HFF-Myc (cell line): ENCODE results near the gene ADAMTS14.
"Not testable (repeated sequence)": the region's sequence is repeated elsewhere in the genome, so short reads cannot be mapped to it uniquely, and the experiment has no call there.

Experiments
- DNase-seq: peaks from one replicate; pipeline ENCODE4 v3.0.0-alpha.2; 2011; ENCODE audit warnings: low read depth; ENCODE audit errors: extremely low read depth
- H3K4me3 ChIP-seq: replicated peaks from 2 replicates; pipeline ENCODE4 v1.5.1; 2011; ENCODE audit warnings: low read depth, mild to moderate bottlenecking, control low read depth, low read length
- TF ChIP-seq, protein P1 (sequence below): IDR thresholded peaks from 2 replicates; pipeline ENCODE4 v1.5.1; 2012; ENCODE audit warnings: mild to moderate bottlenecking, low read depth, low read length, control low read depth; ENCODE audit errors: missing control alignments

ADAMTS14 gene

DNA sequence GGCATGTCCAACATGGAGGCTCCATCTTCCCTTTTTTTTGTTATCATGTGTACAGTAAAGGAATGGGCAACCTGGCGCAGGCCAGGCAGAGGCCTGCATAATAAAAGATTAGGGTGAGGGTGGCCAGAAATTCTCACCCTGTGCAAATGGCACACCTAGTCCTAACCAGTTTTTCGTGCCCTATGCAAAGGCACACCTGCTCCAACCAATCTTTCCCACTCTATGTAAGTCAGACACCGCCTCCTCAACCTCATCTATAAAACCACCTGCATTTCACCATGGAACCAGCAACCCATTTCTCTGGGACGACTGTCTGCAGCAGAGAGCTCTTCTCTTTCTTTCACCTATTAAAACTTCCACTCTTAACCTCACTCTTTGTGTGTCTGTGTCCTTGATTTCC, 96.8 kb downstream of the ADAMTS14 start:
- no peak for DNase-seq
- H3K4me3 ChIP-seq, result no peak overlapping the region
- TF ChIP-seq, protein P1, sequence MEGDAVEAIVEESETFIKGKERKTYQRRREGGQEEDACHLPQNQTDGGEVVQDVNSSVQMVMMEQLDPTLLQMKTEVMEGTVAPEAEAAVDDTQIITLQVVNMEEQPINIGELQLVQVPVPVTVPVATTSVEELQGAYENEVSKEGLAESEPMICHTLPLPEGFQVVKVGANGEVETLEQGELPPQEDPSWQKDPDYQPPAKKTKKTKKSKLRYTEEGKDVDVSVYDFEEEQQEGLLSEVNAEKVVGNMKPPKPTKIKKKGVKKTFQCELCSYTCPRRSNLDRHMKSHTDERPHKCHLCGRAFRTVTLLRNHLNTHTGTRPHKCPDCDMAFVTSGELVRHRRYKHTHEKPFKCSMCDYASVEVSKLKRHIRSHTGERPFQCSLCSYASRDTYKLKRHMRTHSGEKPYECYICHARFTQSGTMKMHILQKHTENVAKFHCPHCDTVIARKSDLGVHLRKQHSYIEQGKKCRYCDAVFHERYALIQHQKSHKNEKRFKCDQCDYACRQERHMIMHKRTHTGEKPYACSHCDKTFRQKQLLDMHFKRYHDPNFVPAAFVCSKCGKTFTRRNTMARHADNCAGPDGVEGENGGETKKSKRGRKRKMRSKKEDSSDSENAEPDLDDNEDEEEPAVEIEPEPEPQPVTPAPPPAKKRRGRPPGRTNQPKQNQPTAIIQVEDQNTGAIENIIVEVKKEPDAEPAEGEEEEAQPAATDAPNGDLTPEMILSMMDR, result no peak

DNA sequence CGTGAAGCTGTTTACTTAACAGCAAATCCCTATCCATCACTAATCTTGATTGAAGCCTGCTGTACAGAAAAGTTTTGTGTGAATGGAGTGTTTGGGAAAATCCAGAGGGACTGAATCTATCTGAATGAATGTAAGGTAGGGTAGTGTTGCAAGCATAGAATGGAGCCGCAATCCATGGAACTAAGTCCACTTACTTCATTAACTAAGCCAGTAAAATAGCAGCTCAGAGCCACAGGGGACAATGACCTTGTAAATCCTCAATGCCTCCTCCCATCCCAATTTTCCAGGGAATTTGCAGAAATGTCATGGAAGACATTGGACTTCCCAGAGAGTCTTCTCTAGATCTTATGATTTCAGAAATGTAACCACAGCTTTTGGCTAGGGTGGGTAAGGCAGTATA, 97.7 kb downstream of the ADAMTS14 start:
- TF ChIP-seq, protein P1, result no peak
- no peak overlapping the region for H3K4me3 ChIP-seq
- DNase-seq, result no peak

DNA sequence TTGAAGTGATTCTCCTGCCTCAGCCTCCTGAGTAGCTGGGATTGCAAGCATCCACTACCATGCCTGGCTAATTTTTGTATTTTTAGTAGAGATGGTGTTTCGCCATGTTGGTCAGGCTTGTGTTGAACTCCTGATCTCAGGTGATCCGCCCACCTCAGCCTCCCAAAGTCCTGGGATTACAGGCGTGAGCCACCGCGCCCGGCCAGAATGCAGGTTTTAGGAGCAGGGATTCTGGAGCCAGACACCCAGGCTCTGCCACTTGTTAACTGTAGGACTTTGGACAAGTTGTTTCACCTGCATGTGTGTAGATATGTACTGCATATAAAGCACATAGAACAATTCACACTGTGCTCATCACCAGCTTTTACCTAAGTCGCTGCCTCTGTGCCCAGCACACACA, 98.2 kb downstream of the ADAMTS14 start:
- not testable (repeated sequence) for DNase-seq, H3K4me3 ChIP-seq

DNA sequence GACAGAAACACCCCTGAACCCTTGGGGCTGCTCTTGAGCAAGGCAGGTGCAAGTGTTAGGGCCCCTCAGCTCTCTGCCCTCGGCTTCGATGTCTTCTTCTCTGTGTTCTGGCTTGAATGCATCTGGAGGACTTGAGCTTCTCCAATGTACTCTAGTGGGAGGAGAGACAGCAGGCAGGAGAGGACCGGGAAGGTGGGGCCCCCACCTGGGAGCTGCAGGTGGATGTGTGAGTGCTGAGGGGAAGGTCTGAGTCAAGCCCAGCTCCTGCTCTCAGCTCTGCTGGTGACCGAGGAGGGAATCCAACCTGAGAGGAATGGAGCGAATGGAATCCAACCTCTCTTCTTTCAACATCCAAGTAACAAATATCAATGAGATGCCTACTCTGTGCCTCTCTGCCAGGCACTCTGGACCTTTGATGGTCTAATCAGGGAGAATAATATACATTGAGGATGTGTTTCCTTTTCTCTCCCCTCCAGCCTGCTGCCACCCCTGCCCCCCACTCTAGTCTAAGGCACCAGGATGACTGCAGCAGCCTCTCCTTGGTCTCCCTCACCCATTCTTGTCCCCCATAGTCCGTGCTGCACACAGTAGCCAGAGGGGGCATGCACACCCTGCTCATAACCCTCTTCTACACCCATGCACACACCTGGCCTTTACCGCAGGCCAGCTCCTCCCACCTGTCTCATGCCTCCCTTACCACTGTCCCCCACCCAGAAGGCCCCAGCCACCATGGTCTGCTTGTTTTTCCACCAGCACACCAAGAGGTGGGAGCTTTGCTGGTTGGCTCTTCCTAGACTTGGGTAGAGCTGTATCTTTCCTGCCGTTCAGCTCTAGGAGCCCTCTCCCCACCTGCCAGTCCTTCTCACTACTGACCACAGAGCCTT, 99.2 kb downstream of the ADAMTS14 start:
- TF ChIP-seq, protein P1, result no peak
- DNase-seq, result no peak
- no peak overlapping the region for H3K4me3 ChIP-seq

DNA sequence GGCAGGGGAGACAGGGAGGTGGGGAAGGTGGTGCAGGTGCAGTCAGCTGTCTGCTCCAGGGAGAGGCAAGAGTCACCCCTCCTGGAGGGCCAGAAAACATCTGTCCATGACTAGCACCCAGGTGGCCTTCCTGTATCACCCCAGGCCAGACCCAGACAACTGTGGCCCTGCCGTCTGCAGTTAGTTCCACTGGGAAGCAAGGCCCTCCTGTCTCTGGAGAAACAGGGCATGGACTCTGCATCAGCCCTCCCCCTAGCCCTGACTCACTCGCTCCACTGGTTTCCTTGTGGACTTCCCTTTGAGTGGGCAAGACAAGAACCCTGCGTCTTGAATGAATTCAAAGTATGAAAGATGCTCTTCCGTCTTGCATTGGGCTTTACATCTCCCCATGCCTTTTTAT, 100.3 kb downstream of the ADAMTS14 start:
- no peak overlapping the region for H3K4me3 ChIP-seq
- no peak for DNase-seq
- TF ChIP-seq, protein P1, result no peak

DNA sequence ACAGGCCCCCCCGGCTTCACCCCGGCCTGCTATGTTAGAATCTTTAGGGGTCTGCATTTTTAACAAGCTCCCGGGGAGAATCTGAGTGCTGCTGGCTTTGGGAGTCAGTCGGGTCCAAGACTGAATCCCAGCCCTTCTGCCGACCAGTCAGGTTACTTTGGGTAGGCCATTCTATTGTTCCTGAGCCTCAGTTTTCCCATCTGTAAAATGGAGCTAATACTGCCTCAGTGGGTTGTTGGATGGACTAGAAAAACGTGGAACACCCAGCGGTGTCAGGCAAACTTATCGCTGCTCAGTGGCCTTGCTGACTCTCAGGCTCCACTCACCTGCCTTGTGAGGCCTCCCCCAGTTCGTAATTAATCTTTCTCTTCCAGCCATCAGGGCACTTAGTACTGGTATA, 101.2 kb downstream of the ADAMTS14 start:
- DNase-seq, result no peak
- H3K4me3 ChIP-seq, result no peak overlapping the region
- TF ChIP-seq, protein P1, result no peak

DNA sequence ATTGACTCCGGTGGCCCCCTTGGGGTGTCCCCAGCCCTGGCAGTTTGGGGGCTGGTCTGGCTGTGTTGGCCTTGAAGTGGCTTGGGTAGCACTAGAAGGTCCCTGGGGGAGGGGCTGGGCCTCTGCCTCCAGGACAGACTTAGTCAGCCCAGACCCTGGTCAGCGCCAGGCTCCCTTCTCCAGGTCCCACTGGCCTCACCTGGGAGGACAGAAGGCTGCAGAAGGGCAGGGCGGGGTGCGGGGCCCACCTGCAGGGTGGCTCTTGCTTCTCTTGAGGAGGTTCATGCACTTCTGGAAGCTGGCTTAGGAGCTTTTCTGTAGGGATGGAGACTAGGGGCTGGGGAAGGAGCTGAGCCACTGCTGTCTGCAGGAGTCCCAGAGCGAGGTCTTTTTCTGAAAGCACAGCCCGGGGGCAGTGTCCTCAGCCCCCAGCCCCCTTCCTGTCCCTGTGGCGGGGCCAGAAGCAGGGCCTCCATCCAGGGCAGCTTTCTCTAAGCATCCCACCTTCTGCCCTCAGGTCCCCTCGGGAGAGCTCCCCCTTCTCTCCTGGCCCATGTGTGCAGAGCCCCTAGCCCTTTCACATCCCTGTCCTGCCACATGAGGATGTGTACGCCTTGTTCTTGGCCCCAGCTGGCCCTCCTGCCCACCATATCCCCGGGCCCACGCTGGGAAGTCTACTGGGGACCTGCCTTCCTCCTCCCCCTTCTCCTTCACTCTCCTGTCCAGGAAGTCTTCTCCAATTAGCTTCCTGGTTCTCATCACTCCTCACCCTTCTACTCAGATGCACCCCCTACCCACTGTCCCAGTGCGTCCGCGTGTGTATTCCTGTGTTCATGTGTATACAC, 101.9 kb downstream of the ADAMTS14 start:
- H3K4me3 ChIP-seq, result no peak overlapping the region
- DNase-seq, result no peak
- TF ChIP-seq, protein P1, result no peak
